ENCODE measurements around the gene TRIM34. TPM values are rescaled to one million over a fixed set of nuclear protein-coding genes. Genes with fewer than 3 reads are reported as not detected.
"Not testable (repeated sequence)": the region's sequence is repeated elsewhere in the genome, so short reads cannot be mapped to it uniquely, and the experiment has no call there.

Gene TRIM34
- total RNA-seq, 1 experiment from 2014 or later: 0.66 TPM

DNA sequence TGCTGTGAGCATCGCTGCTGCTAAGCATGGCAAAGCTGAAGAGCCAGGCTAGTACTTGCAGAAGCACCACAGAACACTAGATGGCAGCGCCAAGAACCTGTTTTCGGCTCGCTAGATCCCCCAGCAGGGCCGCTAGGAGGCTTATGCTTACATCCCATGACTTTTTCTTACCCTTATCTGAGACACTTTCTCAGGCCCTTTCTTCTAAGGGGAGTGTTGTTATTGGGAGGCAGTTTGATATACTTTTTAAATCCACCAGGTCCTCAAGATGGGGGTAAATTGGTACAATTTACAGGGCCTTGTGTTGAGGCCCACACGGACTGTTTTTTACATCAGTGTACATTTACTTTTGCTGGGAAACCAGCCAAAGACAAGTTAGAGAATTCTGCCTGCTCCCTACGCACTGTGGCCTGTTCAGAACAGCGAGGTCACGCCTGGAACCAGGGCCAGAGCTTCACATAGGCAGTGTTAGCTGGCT lies 24.4 kb upstream of the TRIM34 start:
- no peak for TF ChIP-seq FOXP4 (CRISPR knock-in tag; IDR thresholded peaks at IDR 0.05)
- TF ChIP-seq NFATC4 (CRISPR knock-in tag; IDR thresholded peaks at IDR 0.05): no peak
- TF ChIP-seq GTF2I (CRISPR knock-in tag; conservative IDR thresholded peaks at IDR 0.05): no peak
- no peak for TF ChIP-seq KAT7 (CRISPR knock-in tag; IDR thresholded peaks at IDR 0.05; ENCODE audit: borderline replicate concordance)
- TF ChIP-seq ZNF281 (CRISPR knock-in tag; IDR thresholded peaks at IDR 0.05): no peak
- no peak for TF ChIP-seq ZBTB21 (CRISPR knock-in tag; IDR thresholded peaks at IDR 0.05; ENCODE audit: borderline replicate concordance)
- no peak for TF ChIP-seq ETV6 (CRISPR knock-in tag; IDR thresholded peaks at IDR 0.05)
- TF ChIP-seq E2F4 (CRISPR knock-in tag; IDR thresholded peaks at IDR 0.05; ENCODE audit: borderline replicate concordance, low read depth): no peak
- TF ChIP-seq TP53 (CRISPR knock-in tag; IDR thresholded peaks at IDR 0.05): no peak
- TF ChIP-seq SMAD3 (CRISPR knock-in tag; IDR thresholded peaks at IDR 0.05; ENCODE audit: borderline replicate concordance): no peak
- TF ChIP-seq FOXK1 (CRISPR knock-in tag; IDR thresholded peaks at IDR 0.05): no peak
- TF ChIP-seq JAZF1 (CRISPR knock-in tag; IDR thresholded peaks at IDR 0.05): no peak
- TF ChIP-seq ZNF317 (CRISPR knock-in tag; IDR thresholded peaks at IDR 0.05; ENCODE audit: borderline replicate concordance, low read depth): no peak
- TF ChIP-seq USF2 (CRISPR knock-in tag; IDR thresholded peaks at IDR 0.05): no peak
- TF ChIP-seq, protein P1, sequence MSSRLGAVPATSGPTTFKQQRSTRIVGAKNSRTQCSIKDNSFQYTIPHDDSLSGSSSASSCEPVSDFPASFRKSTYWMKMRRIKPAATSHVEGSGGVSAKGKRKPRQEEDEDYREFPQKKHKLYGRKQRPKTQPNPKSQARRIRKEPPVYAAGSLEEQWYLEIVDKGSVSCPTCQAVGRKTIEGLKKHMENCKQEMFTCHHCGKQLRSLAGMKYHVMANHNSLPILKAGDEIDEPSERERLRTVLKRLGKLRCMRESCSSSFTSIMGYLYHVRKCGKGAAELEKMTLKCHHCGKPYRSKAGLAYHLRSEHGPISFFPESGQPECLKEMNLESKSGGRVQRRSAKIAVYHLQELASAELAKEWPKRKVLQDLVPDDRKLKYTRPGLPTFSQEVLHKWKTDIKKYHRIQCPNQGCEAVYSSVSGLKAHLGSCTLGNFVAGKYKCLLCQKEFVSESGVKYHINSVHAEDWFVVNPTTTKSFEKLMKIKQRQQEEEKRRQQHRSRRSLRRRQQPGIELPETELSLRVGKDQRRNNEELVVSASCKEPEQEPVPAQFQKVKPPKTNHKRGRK (CRISPR knock-in tag; IDR thresholded peaks at IDR 0.05; ENCODE audit: borderline replicate concordance): no peak
- TF ChIP-seq MAX (CRISPR knock-in tag; IDR thresholded peaks at IDR 0.05): no peak
- CTCF ChIA-PET: interaction anchor here (0.6 to 1.9 kb wide), 13 partner anchors 9 to 763 kb away, joined by 3 to 10 read pairs (median 4); partner anchors contain the start of genes TRIM22 and TRIM5
- H3K4me1 Mint-ChIP-seq: peaks cover 53% of the 10 kb centered on the region
- peaks cover 22% of the 10 kb centered on the region for H3K36me3 Mint-ChIP-seq
- H3K4me3 Mint-ChIP-seq: peak overlapping the region; percentile 14; the same call in 1 of the 2 replicates
- H3K27me3 Mint-ChIP-seq (ENCODE audit: low read depth): no peaks in the 10 kb centered on the region
- peak overlapping the region; percentile 41; the same call in 1 of the 2 replicates for H3K27ac Mint-ChIP-seq
- ATAC-seq (peak; percentile 76), DNase-seq (ENCODE audit: low spot score) (peak; percentile 69)
- no peaks in the 10 kb centered on the region for H3K9me3 Mint-ChIP-seq
- POLR2A ChIA-PET: no interaction called here

DNA sequence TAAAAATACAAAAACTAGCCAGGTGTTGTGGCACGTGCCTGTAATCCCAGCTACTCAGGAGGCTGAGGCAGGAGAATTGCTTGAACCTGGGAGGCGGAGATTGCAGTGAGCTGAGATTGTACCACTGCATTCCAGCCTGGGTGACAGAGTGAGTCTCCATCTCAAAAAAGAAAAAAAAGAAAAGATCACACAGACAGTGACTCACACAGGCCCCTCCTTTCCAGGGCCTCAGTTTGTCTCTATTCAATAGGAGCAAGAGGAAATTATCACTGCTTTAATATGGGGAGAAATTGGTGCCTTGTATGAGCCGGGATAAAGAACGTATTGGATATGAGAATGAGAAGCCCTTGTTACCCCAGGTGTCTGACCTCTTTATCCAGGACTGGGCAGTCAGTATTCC lies 22.0 kb upstream of the TRIM34 start:
- DNase-seq (ENCODE audit: low spot score); H3K9me3 Mint-ChIP-seq; H3K27me3 Mint-ChIP-seq (ENCODE audit: low read depth); CTCF ChIA-PET; ATAC-seq; H3K4me3 Mint-ChIP-seq; POLR2A ChIA-PET: not testable (repeated sequence)
- peaks cover 44% of the 10 kb centered on the region for H3K36me3 Mint-ChIP-seq
- H3K27ac Mint-ChIP-seq: peak overlapping the region; percentile 45; the same call in 1 of the 2 replicates
- H3K4me1 Mint-ChIP-seq: peaks cover 37% of the 10 kb centered on the region
